ENCODE data around the gene TUFT1.

TUFT1 gene

GRCh38 chr1:151499365-151499764 lies 40.7 kb upstream of the TUFT1 start:
- FAIRE-seq (no peak), DNase-seq (ENCODE audit: insufficient read length, low spot score) (no peak)
- TF ChIP-seq, protein P1, sequence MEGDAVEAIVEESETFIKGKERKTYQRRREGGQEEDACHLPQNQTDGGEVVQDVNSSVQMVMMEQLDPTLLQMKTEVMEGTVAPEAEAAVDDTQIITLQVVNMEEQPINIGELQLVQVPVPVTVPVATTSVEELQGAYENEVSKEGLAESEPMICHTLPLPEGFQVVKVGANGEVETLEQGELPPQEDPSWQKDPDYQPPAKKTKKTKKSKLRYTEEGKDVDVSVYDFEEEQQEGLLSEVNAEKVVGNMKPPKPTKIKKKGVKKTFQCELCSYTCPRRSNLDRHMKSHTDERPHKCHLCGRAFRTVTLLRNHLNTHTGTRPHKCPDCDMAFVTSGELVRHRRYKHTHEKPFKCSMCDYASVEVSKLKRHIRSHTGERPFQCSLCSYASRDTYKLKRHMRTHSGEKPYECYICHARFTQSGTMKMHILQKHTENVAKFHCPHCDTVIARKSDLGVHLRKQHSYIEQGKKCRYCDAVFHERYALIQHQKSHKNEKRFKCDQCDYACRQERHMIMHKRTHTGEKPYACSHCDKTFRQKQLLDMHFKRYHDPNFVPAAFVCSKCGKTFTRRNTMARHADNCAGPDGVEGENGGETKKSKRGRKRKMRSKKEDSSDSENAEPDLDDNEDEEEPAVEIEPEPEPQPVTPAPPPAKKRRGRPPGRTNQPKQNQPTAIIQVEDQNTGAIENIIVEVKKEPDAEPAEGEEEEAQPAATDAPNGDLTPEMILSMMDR (IDR thresholded peaks at IDR 0.05; ENCODE audit: insufficient read depth, missing control alignments): no peak

DNA sequence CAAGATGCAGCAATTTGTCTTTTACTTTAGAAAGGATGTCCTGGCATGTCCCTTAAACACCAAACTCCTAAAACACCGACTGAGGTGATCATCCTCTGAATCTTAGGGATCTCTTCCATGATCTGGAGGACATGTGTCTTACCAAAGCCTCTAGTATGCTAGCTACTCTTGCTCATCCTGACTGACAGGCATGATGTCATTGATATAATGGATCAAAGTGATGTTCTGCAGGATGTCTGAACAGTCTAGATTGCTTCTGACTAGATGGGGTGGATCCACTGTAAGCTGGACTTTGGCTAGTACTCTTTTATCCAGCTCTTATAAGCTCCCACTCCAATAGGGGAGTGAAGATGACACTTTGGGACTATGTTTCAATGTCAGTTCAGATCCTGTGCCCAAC lies 40.2 kb upstream of the TUFT1 start:
- DNase-seq (ENCODE audit: insufficient read length, low spot score) (no peak), FAIRE-seq (no peak)
- TF ChIP-seq, protein P1 (IDR thresholded peaks at IDR 0.05; ENCODE audit: insufficient read depth, missing control alignments): no peak

- TF ChIP-seq, protein P1 (IDR thresholded peaks at IDR 0.05; ENCODE audit: insufficient read depth, missing control alignments): no peak
- FAIRE-seq: no peak
- DNase-seq (ENCODE audit: insufficient read length, low spot score): no peak
Measured at GRCh38 chr1:151501474-151501873, 38.6 kb upstream of the TUFT1 start.

GRCh38 chr1:151502035-151502700 lies 37.9 kb upstream of the TUFT1 start:
- FAIRE-seq (no peak), DNase-seq (ENCODE audit: insufficient read length, low spot score) (no peak)
- TF ChIP-seq, protein P1 (IDR thresholded peaks at IDR 0.05; ENCODE audit: insufficient read depth, missing control alignments): no peak

DNA sequence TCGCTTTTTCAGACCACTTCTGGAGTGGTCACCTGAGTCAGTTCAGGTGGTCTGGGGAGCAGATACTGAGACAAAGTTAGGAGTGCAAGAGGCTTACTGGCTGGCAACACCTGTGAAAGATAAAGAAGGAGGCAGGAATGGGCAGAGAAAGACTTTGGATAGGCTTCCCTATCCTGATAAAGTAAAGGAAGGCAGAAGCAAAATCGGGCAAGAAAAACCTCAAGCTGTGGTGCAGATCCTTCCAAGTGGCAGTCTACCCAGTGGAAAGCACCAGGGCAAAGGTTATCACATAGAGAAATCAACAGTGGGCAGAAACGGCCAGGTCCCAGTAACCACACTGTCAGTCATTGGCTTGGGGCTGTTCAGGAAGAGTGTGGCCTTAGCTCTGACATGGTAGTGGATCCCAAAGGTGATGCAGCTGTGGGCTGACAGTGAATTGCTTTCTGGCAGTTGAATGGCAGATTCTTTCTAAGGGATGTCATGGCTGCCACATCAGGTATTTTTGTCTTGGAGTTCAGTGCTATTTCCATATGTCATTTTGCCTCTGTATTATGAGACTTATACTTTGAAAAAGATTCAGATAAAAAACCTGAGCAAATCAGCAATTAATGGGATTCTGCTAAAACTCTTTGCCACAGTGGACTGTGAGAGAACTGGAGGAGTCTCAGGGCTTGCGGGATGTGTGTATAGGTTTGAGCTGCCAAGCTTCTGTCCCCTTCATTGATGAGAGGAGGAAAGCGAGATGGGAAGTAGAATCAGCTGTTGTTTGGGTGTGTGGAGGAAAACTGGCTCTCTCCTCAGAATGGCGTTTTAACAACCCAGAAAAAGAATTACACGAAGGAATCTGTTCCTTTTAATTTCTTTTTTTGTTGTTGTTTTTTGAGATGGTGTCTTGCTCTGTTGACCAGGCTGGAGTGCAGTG lies 37.0 kb upstream of the TUFT1 start:
- DNase-seq (ENCODE audit: insufficient read length, low spot score) (no peak), FAIRE-seq (no peak)
- TF ChIP-seq, protein P1 (IDR thresholded peaks at IDR 0.05; ENCODE audit: insufficient read depth, missing control alignments): no peak

DNA sequence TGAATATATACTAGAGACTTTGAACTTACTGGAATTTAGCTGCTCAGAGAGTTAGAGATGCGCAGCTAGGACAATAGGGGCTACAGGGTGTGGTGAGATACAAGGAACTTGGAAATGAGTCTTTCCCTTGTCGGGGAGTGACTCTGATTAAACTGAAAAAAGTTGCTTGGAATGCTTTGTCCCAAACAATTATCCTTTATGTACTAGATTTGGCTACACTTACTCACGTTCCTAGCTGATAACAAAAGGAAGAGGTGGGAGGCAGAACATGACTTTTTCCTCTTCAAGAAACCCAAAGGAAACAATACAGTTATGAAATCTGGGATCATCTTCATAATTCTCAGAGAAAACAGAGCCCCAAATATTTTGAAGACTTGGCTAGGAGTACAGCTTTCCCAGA lies 35.9 kb upstream of the TUFT1 start:
- FAIRE-seq: no peak
- no peak for DNase-seq (ENCODE audit: insufficient read length, low spot score)
- TF ChIP-seq, protein P1 (IDR thresholded peaks at IDR 0.05; ENCODE audit: insufficient read depth, missing control alignments): no peak

DNA sequence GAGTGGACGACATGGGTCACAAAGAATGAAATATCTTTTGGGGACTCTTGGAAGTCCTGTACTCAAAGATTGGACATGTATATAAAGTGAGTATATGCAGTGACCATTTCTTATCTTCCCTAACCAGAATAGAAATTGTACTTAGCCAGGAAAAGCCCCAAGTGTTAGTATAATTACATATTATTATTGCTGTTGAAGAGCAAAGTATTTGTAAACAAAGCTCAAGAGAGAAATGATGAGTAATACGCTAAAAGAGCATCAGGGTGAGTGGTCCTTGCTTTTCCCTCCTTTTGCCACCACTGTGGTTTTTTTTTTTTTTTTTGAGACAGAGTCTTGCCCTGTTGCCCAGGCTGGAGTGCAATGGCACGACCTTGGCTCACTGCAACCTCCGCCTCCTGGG lies 35.4 kb upstream of the TUFT1 start:
- no peak for FAIRE-seq
- no peak for DNase-seq (ENCODE audit: insufficient read length, low spot score)

More for the DNA sequence above, 35.4 kb upstream of the TUFT1 start:
- TF ChIP-seq, protein P1 (IDR thresholded peaks at IDR 0.05; ENCODE audit: insufficient read depth, missing control alignments): no peak

Data from D721Med (cell line).